Muscle layer of duodenum (tissue), 2 donors: ENCODE measurements around the gene ZNF384.

Experiments
- H3K27ac ChIP-seq: one replicate; pipeline ENCODE4 v1.7.0; 2013; ENCODE audit warnings: mild to moderate bottlenecking, low read length
- H3K27me3 ChIP-seq: one replicate; pipeline ENCODE4 v1.7.0; 2013; ENCODE audit warnings: low read depth, mild to moderate bottlenecking, control low read depth, low read length
- H3K36me3 ChIP-seq, 2 donors: one replicate each; pipeline ENCODE4 v1.7.0; 2013; ENCODE audit warnings: low read length in 2 of 2, control low read depth in 1 of 2, mild to moderate bottlenecking in 1 of 2; ENCODE audit not compliant: insufficient read depth in 2 of 2, control insufficient read depth in 1 of 2
- H3K4me1 ChIP-seq, 2 donors: one replicate each; pipeline ENCODE4 v1.7.0; 2013; ENCODE audit warnings: low read length in 2 of 2, mild to moderate bottlenecking in 2 of 2, control low read depth in 1 of 2, moderate library complexity in 1 of 2; ENCODE audit not compliant: insufficient read depth in 2 of 2, control insufficient read depth in 1 of 2
- H3K4me3 ChIP-seq, 2 donors: one replicate each; pipeline ENCODE4 v1.7.0; 2013; ENCODE audit warnings: low read length in 2 of 2, low read depth in 1 of 2, mild to moderate bottlenecking in 1 of 2
- H3K9me3 ChIP-seq, 2 donors: one replicate each; pipeline ENCODE4 v1.7.0; 2013; ENCODE audit warnings: low read length in 2 of 2, control low read depth in 1 of 2, mild to moderate bottlenecking in 1 of 2; ENCODE audit not compliant: control insufficient read depth in 1 of 2
- donor health status: healthy.

The ZNF384 gene

DNA sequence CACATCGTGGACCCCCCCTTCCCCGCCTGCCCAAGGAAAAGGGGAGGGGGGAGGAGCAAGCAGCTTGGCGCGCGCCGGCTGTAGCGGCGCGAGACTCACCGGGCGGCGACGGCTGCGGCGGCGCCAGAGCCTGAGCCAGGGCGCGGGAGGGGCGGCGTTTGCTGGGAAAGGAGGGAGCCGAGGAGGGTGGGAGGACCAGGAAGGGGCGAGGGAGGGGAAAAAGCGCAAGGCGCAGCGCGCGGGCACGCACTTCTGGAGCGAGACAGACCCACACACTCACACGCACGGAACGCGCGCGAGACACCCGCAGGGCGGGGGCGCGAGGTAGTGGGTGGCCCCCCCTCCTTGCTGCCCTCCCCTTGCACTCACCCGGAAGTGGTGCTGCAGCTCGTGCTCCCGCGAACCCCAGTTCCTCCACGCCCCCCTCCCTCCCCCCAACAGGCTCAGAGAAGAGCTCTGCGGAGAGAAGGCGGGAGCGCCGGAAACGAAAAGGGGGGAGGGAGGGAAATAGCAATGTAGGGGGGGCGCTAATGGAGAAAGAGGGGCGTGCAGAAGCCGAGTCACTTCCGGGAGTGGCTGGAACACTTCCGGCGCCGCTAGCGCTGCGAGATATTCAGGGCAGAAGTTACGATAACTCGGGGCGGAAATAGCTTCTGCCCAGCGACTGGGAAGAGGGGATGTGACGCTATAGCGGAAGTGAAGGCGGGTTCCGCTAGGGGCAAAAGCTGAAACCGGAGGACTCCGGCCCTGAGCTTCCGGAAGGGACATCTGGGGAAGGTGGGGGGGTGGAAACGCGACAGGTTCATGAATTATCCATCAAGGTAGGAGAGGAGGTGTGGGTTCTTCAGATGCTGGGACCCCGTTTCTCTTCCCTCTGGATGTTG is at the start of gene ZNF384:
Gene ZNF384 (minus strand): TSS at position 377 of the 884 bp plus-strand sequence. CDS start 9,855 bp downstream, outside the sequence.
- Histone ChIP-seq H3K4me1 (peaks cover 12 to 44% of the 10 kb centered on the region in 2 donors), H3K4me3 (peak within 1 kb of the TSS; percentile 70 to 82), H3K27ac (peak within 1 kb of the TSS; percentile 83), H3K36me3 (peaks cover 0 to 4% of the 10 kb centered on the region in 2 donors), H3K27me3 (no peaks in the 10 kb centered on the region), H3K9me3 (no peaks in the 10 kb centered on the region)

DNA sequence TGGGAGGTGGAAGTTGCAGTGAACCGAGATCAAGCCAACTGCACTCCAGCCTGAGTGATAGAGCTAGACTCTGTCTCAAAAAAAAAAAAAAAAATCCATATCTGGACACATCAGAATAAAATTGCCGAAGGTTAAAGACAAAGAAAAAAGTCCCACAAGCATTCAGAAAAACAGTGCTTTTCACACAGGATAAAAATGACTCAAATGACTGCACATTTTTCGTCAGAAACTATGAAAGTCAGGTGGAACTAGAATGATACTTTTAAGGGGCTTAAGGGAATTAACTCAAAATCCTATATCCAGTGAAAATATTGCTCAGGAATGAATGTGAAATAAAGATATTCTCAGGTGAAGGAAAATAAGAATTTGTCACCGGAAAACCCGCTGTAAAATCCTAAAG is 47.6 kb upstream of the ZNF384 start:
- peaks cover 10 to 16% of the 10 kb centered on the region in 2 donors for H3K36me3 ChIP-seq
- no peaks in the 10 kb centered on the region for H3K27me3 ChIP-seq
- H3K4me3 ChIP-seq: no peak overlapping the region
- peaks cover 0 to 7% of the 10 kb centered on the region in 2 donors for H3K4me1 ChIP-seq
- H3K27ac ChIP-seq: no peak overlapping the region
- H3K9me3 ChIP-seq: no peaks in the 10 kb centered on the region

DNA sequence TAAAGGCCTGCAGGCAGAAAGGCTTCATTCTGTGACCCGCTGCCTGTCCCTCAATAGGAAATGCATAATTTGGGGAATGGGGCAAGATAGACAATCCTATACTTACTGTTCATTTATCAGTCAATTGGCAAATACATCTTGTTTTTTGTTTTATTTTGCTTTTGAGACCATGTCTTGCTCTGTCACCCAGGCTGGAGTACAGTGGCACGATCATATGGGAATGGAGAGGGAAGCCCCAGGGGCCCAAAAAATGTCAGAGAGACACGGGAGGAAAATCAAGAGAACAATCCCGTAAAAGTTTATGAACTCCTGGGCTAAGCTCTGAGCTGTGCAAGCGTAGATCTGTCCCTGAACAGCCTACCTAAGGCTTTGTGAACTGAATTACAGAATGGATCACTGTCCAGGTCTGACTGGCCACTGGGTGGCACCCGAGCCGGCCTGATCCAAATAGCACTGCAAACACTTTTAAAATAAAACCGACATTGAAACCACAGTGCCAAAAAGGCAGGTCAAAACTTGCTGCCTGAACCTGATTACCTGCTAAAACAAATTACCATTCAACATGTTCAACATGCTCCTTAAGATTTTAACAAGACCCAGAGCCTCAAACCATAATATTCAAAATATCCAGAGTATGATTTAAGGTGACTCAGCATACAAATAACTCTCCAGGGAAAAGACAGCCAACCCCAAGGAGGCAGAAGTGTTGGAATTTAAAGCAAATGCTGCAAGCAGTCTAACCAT is 46.4 kb upstream of the ZNF384 start:
- H3K4me1 ChIP-seq: peaks cover 0 to 7% of the 10 kb centered on the region in 2 donors
- H3K27ac ChIP-seq: no peak overlapping the region
- H3K4me3 ChIP-seq: no peak overlapping the region
- no peaks in the 10 kb centered on the region for H3K9me3 ChIP-seq
- H3K27me3 ChIP-seq: no peaks in the 10 kb centered on the region
- H3K36me3 ChIP-seq: peaks cover 18 to 26% of the 10 kb centered on the region in 2 donors

DNA sequence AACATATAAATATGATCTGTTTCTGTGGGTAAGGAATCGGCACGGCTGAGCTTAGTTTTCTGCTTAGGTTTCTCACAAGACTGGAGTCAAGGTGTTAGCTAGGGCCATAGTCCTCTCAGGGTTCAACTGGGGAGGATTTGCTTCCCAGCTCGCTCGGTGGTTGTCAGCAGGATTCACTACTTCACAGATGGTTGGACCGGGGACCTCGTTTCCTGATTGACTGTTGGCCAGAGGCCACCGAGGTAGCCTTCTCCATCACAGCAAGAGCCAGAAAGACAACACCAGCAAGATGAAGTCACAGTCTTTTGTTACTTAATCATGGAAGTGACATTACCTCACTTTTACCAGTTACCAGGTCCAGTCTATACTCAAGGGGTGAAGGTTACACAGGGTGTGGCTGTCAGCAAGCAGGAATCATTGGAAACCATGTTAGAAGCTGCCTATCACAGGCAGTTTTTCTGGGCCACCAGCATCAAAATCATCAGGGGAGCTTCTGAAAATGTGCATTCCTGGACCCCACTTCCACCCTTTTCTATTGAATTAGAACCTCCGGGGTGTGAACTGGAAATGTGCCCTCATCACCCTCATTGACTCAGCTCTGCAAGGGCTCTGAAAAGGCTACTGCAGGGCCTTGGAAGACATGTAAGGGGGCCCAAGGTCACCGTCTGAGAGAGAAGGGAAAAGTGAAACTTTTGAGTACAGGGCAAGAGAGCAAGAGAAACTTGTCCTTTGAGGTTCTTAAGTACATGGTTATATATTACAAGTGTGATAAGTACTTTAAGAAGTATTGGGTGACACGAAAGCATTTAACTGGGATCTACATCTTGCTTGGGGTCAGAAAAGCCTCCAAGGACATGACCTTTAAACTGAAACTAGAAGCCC is 45.6 kb upstream of the ZNF384 start:
- no peaks in the 10 kb centered on the region for H3K27me3 ChIP-seq
- H3K4me3 ChIP-seq: no peak overlapping the region
- H3K36me3 ChIP-seq: peaks cover 26 to 35% of the 10 kb centered on the region in 2 donors
- H3K4me1 ChIP-seq: peaks cover 0 to 7% of the 10 kb centered on the region in 2 donors
- no peak overlapping the region for H3K27ac ChIP-seq
- no peaks in the 10 kb centered on the region for H3K9me3 ChIP-seq

DNA sequence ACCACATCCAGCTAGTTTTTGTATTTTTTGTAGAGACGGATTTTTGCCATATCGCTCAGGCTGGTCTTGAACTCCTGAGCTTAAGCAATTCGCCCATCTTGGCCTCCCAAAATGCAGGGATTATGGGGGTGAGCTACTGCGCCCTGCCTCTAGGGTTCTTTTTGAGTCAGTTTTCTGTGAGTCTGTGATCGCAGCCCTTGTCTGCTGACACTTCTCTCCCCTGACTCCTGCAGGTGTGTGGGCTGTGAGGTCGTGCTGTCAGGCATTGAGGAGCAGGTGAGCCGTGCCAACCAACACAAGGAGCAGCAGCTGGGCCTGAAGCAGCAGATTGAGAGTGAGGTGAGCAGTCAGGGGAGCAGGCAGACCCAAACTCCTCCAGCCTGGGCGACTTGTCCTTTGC is 41.0 kb upstream of the ZNF384 start:
- no peak overlapping the region for H3K27ac ChIP-seq
- no peaks in the 10 kb centered on the region for H3K9me3 ChIP-seq
- H3K36me3 ChIP-seq: peaks cover 46 to 56% of the 10 kb centered on the region in 2 donors
- no peaks in the 10 kb centered on the region for H3K27me3 ChIP-seq
- no peaks in the 10 kb centered on the region for H3K4me1 ChIP-seq
- H3K4me3 ChIP-seq: no peak overlapping the region

DNA sequence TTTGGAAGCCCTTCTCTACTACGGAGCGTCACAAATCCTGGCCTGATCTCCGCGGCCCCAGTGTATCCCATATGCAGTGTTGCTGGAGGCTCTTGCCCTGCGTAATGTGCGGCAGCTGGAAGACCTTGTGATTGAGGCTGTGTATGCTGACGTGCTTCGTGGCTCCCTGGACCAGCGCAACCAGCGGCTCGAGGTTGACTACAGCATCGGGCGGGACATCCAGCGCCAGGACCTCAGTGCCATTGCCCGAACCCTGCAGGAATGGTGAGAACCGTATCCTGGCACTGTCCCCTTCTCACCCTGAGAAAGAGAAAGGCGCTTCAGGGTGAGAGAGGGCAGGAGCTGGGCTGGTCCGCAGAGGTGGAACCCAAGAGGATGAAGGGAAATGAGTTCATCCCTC is 40.0 kb upstream of the ZNF384 start:
- Histone ChIP-seq H3K27me3 (no peaks in the 10 kb centered on the region), H3K36me3 (peaks cover 38 to 47% of the 10 kb centered on the region in 2 donors), H3K4me1 (peaks cover 6 to 8% of the 10 kb centered on the region in 2 donors), H3K4me3 (no peak overlapping the region), H3K27ac (no peak overlapping the region), H3K9me3 (no peaks in the 10 kb centered on the region)

DNA sequence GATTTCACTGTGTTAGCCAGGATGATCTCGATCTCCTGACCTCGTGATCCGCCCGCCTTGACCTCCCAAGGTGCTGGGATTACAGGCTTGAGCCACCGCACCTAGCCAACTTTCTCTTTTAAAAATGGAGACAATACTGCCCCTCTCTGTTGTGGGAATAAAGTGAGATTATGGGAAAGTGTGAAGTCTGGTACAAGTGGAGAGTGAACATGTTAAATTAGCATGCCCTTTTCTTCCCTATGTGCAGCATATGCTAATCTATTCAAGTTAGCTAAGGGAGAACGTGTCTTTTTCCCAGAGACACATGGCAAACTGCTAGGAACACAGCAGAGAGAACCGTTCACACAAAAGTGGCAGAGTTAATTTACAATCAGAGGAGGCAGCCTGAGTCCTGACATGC is 36.2 kb upstream of the ZNF384 start:
- peaks cover 6 to 8% of the 10 kb centered on the region in 2 donors for H3K4me1 ChIP-seq

DNA sequence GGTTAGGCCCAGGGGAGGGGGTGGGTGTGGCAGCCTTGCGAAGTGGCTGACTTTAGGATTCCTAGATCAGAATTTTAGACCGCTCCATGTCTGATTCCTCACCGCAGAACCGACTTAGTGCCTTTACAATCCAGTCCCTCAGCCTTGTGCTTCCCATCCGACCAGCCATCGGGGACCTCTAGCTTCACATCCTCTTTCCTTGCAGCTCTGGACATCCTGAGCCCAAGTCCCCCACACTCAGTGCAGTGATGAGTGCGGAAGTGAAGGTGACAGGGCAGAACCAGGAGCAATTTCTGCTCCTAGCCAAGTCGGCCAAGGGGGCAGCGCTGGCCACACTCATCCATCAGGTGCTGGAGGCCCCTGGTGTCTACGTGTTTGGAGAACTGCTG is 35.2 kb upstream of the ZNF384 start:
- Histone ChIP-seq H3K4me3 (peak overlapping the region; percentile 61 to 87), H3K9me3 (no peaks in the 10 kb centered on the region), H3K27me3 (no peaks in the 10 kb centered on the region), H3K4me1 (peaks cover 6 to 8% of the 10 kb centered on the region in 2 donors), H3K27ac (peak overlapping the region; percentile 78), H3K36me3 (peaks cover 18 to 19% of the 10 kb centered on the region in 2 donors)

More for the DNA sequence above, 36.2 kb upstream of the ZNF384 start:
- peaks cover 27 to 28% of the 10 kb centered on the region in 2 donors for H3K36me3 ChIP-seq
- H3K27ac ChIP-seq: no peak overlapping the region
- H3K27me3 ChIP-seq: no peaks in the 10 kb centered on the region
- no peaks in the 10 kb centered on the region for H3K9me3 ChIP-seq
- H3K4me3 ChIP-seq: no peak overlapping the region

DNA sequence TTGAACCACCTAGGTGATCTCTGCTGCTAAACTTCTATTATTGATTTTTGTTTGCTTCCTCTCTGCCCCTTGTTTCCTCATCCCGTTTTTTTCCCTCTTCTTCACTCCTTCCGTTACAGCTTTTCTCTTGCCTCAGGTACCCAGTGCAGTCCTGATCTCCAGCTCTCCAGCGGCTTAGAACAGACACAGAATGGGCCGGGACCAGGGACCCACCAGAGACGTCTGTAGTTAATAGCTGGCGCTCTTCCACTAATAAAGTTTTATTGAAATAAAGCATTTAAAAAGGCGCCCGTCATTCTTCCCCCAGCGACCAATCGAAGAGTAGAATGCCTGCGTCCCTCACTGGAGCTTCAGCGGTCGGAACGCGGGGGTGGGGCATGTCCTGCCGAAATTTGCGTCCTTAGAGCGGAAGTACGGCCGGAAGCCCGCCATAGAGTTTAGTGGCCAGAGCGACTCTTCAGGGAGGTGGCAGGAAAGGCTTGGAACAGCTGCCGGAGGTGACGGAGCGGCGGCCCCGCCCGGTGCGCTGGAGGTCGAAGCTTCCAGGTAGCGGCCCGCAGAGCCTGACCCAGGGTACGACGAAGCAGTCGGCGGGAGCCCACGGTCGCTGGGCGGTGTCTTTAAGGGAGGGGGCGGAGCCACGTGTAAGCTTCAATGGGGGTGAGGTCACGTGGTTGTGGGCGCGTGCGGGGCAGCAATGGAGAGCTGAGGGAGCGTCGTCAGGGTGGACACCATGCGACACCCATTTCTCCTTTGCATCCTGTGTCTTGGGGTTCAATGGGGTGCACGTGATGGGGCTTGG is 34.6 kb upstream of the ZNF384 start, which contains the start of gene COPS7A:
Gene COPS7A (plus strand): TSS at position 440 of the 802 bp plus-strand sequence. CDS start 611 bp downstream, outside the sequence.
- Histone ChIP-seq H3K4me3 (peak within 1 kb of the TSS; percentile 61 to 87), H3K36me3 (peaks cover 12 to 14% of the 10 kb centered on the region in 2 donors), H3K27ac (peak within 1 kb of the TSS; percentile 78), H3K4me1 (peaks cover 6 to 8% of the 10 kb centered on the region in 2 donors), H3K27me3 (no peaks in the 10 kb centered on the region), H3K9me3 (no peaks in the 10 kb centered on the region)

DNA sequence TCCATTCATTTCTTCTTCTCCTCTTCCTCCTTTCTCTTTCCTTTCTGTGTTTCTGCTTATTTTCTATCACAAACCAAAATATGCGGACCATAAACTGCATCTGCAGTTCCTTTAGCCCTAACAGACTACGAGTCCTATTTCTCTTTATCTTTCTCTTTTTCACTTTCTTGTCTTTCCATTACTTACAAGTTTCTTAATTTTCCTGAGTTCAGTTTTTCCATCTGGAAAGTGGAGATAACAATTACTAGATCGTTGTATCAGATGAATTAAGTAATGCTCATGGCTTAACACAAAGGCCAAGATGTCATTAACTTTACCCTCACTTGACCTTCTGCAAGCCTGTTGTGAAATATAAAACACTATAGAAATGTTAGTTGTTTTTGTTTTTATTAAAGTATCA is 33.7 kb upstream of the ZNF384 start:
- H3K27ac ChIP-seq: no peak overlapping the region
- peaks cover 2 to 5% of the 10 kb centered on the region in 2 donors for H3K36me3 ChIP-seq
- peaks cover 6 to 8% of the 10 kb centered on the region in 2 donors for H3K4me1 ChIP-seq
- H3K9me3 ChIP-seq: no peaks in the 10 kb centered on the region
- no peak overlapping the region for H3K4me3 ChIP-seq
- H3K27me3 ChIP-seq: no peaks in the 10 kb centered on the region
